ENCODE data around the gene SPG11.
"Not testable (repeated sequence)": the region's sequence is repeated elsewhere in the genome, so short reads cannot be mapped to it uniquely, and the experiment has no call there.

The SPG11 gene

DNA sequence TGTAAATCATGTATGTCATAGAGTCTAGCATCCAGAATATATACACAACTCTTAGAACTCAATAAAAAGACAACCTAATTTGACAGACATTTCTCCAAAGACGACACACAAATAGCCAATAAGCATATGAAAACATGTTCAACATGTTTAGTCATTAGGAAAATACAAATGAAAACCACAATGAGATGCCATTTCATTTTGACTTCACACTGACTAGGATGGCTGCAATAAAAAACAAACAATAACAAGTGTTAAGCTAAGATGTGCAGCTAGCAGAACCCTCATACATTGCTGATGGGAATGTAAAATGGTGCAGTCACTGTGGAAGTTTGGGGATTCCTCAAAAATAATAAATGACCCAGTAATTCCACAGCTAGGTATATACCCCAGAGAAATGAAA is 16.4 kb downstream of the SPG11 start:
- in situ Hi-C loops (cut with MboI; ENCODE audit: low sequenced_read_pairs, unreplicated experiment): no loop called here

GRCh38 chr15:44646460-44646859 is 17.0 kb downstream of the SPG11 start:
- in situ Hi-C loops (cut with MboI; ENCODE audit: low sequenced_read_pairs, unreplicated experiment): no loop called here
- no peak for DNase-seq (ENCODE audit: low spot score)
- TF ChIP-seq, protein P1, sequence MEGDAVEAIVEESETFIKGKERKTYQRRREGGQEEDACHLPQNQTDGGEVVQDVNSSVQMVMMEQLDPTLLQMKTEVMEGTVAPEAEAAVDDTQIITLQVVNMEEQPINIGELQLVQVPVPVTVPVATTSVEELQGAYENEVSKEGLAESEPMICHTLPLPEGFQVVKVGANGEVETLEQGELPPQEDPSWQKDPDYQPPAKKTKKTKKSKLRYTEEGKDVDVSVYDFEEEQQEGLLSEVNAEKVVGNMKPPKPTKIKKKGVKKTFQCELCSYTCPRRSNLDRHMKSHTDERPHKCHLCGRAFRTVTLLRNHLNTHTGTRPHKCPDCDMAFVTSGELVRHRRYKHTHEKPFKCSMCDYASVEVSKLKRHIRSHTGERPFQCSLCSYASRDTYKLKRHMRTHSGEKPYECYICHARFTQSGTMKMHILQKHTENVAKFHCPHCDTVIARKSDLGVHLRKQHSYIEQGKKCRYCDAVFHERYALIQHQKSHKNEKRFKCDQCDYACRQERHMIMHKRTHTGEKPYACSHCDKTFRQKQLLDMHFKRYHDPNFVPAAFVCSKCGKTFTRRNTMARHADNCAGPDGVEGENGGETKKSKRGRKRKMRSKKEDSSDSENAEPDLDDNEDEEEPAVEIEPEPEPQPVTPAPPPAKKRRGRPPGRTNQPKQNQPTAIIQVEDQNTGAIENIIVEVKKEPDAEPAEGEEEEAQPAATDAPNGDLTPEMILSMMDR (IDR thresholded peaks at IDR 0.05; ENCODE audit: borderline replicate concordance, control extremely low read depth, extremely low read depth, insufficient read depth, missing control alignments): no peak

More for the DNA sequence above, 16.4 kb downstream of the SPG11 start:
- TF ChIP-seq, protein P1 (IDR thresholded peaks at IDR 0.05; ENCODE audit: borderline replicate concordance, control extremely low read depth, extremely low read depth, insufficient read depth, missing control alignments): no peak
- no peak for DNase-seq (ENCODE audit: low spot score)

DNA sequence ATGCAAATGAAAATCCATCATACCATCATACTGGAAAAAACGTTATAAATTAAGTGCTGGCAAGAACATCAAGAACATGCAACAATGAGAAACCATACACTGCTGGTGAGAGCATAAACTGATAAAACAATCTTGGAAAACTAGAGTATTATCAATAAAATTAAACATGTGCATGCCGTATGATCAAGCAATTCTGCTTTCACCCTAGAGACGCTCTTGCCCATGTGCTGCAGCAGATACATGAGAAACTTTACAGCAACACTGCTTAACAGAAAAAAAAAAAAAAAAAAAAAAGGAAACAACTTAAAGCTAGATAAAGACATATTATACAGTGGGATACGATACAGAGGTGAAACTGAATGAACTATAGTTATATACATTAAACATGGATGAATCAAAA is 21.8 kb downstream of the SPG11 start:
- in situ Hi-C loops (cut with MboI; ENCODE audit: low sequenced_read_pairs, unreplicated experiment): no loop called here
- TF ChIP-seq, protein P1 (IDR thresholded peaks at IDR 0.05; ENCODE audit: borderline replicate concordance, control extremely low read depth, extremely low read depth, insufficient read depth, missing control alignments): no peak
- no peak for DNase-seq (ENCODE audit: low spot score)

DNA sequence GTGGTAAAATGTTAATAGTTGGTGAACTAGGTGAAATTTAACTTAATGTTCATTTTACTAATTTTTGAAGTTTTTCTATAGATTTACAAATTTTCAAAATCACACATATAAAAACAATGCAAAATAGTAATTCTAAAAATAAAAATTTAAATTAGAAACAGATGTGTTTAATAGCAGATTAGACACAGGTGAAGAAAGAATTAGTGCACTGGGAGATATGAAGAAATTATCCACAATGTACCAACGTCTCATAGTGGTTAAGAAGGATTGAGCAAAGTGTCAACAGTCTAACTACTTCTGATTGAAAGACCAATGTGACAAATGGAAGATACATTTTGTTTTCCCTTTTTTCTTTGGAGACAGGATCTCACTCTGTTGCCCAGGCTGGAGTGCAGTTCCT is 26.5 kb downstream of the SPG11 start:
- DNase-seq (ENCODE audit: low spot score): no peak
- TF ChIP-seq, protein P1 (IDR thresholded peaks at IDR 0.05; ENCODE audit: borderline replicate concordance, control extremely low read depth, extremely low read depth, insufficient read depth, missing control alignments): no peak
- in situ Hi-C loops (cut with MboI; ENCODE audit: low sequenced_read_pairs, unreplicated experiment): no loop called here

GRCh38 chr15:44633603-44634002 is 29.9 kb downstream of the SPG11 start:
- DNase-seq (ENCODE audit: low spot score): no peak
- in situ Hi-C loops (cut with MboI; ENCODE audit: low sequenced_read_pairs, unreplicated experiment): no loop called here
- TF ChIP-seq, protein P1 (IDR thresholded peaks at IDR 0.05; ENCODE audit: borderline replicate concordance, control extremely low read depth, extremely low read depth, insufficient read depth, missing control alignments): no peak

- DNase-seq (ENCODE audit: low spot score); in situ Hi-C loops (cut with MboI; ENCODE audit: low sequenced_read_pairs, unreplicated experiment): not testable (repeated sequence)
These were observed 38.2 kb downstream of the SPG11 start for GRCh38 chr15:44625286-44625685.

- no peak for DNase-seq (ENCODE audit: low spot score)
- TF ChIP-seq, protein P1 (IDR thresholded peaks at IDR 0.05; ENCODE audit: borderline replicate concordance, control extremely low read depth, extremely low read depth, insufficient read depth, missing control alignments): no peak
These were observed 40.3 kb downstream of the SPG11 start for GRCh38 chr15:44623178-44623577.

More at GRCh38 chr15:44623178-44623577, 40.3 kb downstream of the SPG11 start:
- in situ Hi-C loops (cut with MboI; ENCODE audit: low sequenced_read_pairs, unreplicated experiment): no loop called here

All from GM13976 (cell line).